Right kidney (tissue), 1 donor: ENCODE results near the gene GNAT1.

Experiments used
- DNase-seq: peaks from one replicate; pipeline ENCODE4 v3.0.0-alpha.2; 2016

GNAT1 gene

GRCh38 chr3:50162034-50162883 is 29.2 kb upstream of the GNAT1 start:
- DNase-seq, result no peak

DNA sequence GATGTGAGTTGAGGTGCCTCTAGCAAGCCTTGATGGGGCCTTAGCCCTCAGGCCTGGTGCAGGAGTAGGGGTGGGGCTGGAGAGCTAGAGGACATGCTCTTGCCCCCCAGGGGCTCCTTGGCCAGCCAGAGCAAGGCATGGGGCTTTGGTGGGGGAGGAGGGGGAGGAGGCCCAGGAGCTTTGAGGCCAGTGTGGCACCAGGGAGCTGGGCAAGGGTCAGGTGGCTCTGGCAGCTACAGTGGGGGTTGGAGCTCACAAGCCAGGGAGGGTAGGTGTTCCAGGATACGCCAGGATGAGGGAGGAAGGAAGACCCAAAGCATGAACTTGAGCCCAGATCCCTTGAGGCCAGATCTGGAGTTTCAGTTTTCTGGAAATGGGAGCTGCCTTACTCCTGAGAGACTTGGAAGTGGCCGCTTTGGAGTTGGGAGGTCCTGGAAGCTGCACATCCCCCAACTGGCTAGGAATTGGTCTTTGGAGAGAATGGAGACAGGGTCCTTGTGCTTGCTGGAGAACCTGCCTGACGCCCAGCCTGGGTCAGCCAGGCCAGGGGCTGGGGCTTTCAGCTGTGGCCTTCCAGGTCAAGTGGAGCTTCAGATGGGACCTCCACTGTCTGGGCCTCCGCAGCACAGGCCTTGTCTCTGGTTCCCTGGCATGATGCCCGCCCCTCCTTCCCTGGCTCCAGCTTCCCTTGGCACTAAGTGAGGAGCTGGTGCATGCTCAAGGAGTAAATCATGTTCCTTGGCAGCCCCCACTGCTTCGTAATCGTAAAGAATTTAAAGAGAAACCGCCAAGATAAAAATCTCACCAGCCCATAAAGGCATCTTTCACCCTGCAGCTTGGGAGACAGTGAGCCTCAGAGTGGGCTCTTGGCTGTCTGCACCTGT is 27.6 kb upstream of the GNAT1 start:
- DNase-seq, result peak; percentile 15

- no peak for DNase-seq
Measured at GRCh38 chr3:50164481-50164880, 26.9 kb upstream of the GNAT1 start.

- DNase-seq, result peak; percentile 28
Measured at GRCh38 chr3:50164984-50165909, 26.2 kb upstream of the GNAT1 start.

DNA sequence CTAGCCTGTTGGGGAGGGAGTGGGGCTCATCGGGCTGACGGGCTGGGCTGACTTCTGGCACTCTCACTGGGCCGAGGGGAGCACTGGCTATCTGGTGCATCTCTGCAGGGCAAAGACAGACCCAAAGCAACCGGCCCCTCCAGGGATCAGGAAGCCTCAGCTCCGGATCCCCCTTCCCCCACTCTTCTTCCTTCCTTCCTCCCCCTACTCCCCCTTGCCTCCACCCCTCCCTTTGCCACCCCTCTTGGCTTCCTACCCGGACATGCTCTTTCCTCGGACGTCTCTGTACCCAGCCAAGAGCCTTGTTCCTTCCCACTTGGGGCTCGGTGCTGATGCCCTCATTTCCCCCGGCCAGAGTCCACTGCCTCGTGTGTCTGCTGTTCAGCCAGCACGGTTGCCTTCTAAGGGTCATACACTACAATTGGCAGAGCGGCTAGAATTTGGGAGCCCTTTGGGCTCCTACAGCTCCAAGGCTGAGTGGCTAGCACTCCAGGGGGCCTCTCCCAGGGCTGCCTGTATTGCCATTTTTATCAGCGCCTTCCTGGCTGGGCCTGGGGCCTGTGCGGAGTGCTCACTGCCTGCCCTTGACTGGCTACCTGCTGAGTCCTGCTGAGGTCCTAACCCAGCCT is 25.4 kb upstream of the GNAT1 start:
- peak; percentile 73 for DNase-seq

DNA sequence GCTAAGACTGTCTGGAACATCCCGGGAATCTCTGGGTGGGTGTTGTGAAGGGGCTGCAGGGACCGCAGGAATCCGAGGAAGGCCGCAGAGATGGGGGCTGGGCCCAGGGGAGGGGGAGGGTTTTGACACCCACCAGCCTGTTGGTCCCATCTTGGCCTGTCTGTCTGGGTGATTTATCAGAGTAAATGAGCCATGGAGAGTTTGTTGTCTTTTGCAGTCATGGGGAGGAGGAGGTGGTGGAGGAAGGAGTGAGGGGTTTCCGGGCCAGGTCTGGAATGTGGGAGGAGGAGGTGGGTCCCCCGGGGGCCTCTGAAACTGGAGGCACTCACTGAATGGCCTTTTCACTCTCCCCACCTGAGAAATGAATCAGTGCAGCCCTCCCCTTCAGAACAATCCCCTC is 24.8 kb upstream of the GNAT1 start:
- DNase-seq, result peak; percentile 75

DNA sequence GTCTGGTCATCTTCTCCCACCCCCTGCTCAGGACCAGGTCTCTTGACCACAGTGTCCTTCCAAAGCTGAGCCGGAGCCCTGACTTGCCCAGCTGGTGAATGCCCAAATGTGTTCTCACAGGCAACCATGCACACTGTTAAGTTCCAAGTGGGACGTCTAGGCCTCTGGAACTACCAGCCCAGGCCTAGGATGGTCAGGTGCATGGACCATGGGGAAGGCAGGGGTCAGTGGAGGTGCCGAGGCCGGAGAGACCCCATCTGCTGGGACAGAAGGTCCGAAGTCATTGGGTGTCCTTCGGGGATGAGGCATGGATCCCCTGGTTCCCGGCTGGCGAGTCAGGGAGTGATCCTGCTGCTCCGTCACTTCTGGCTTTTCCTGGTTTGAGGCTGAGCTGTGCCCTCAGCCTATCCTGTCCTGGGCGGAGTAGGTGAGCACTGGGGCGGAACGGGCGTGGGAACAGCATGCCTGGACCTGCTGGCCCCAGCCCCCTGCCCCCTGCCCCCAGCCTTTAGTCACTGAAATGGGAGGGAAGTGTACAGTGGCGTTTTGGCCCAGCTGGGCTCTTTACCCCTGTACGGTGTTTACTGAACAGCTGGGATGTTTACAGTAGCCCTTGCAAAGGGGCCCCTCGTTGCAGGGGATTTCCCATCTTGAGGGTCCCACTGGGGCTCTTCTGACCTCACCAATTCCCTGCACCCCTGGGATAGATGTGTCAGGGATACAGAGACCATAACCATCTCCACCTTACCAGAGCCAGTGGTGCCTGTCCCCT is 24.2 kb upstream of the GNAT1 start:
- DNase-seq, result no peak

- DNase-seq, result no peak
Measured at GRCh38 chr3:50167841-50168209, 23.6 kb upstream of the GNAT1 start.

DNA sequence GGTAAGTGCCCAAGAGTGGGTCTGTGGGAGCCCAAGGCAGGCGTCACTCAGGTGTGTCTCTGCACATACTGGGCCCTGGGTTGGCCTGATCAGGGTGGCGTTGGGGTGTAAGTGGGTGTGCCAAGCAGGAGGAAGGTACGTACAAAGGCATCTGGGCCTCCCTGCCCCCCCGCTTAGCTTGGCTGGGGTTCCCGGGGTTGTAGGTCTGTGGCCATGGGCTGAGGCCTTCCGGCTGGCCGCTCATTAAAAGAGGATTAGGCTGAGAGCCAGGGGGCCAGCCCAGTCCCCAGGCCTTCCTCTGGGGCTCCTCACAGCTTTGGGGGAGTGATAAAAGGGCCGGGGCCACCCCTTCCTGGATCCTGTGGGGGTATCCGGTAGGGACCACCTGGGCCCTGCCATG is 23.0 kb upstream of the GNAT1 start:
- DNase-seq, result no peak

- no peak for DNase-seq
Measured at GRCh38 chr3:50168791-50169190, 22.6 kb upstream of the GNAT1 start.

- DNase-seq, result no peak
Measured at GRCh38 chr3:50169232-50169832, 22.1 kb upstream of the GNAT1 start.

DNA sequence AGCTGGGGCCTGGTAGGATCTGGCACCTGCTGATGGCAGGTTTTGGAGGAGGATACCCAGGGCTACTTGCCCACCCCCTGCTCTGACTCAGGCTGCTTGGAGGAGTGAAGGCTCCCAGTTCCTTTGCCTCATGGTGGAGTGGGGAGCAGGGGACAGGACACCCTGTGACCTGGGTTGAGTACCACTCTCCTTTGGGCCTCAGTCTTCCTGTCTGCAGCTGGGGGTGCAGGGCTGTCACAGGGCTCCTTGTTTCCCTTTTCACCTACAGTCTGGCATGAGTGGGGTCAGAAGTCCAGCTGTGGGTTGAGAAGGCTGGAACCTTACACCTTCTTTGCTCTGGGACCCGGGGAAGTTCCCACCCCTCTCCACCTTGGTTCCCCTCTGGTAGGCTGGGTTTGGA is 21.6 kb upstream of the GNAT1 start:
- no peak for DNase-seq

GRCh38 chr3:50170689-50171088 is 20.7 kb upstream of the GNAT1 start:
- no peak for DNase-seq

DNA sequence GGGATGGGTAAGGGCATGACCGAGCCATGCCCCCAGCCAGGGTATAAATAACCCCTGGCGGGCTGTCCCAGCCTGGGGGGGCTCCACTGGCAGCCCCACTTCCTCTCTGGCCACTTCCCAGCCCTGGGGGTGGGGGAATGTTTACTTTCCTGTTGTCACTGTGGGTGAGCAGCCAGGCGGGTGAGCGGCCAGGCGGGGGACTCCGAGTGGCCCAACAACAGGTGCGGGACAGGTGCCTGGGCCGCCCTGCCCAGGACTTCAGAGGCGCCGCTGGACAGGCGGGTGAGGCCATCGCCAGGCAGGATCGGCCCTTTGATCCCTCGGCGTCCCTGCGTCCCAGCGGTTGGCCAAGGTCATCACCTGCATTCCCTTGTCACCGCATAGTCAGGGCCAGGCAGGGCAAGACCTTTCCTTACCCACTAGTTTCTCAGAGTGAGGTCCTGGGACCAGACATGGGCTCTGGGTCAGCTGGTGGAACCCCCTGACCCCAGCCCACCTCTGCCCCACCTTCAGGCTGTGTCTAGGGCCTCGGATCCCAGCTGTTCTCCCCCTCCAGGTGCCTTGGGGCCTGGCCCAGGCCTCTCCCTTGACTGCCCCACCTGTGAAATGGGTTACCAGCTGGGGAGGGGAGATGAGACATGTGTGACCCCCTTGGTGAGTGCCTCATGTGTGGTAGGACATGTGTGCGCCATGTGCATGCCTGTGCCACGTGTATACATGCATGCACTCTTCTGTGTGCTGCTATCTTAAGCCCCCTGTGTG is 19.7 kb upstream of the GNAT1 start:
- DNase-seq, result no peak

GRCh38 chr3:50172626-50173220 is 18.7 kb upstream of the GNAT1 start:
- no peak for DNase-seq

GRCh38 chr3:50173685-50174516 is 17.5 kb upstream of the GNAT1 start:
- no peak for DNase-seq

DNA sequence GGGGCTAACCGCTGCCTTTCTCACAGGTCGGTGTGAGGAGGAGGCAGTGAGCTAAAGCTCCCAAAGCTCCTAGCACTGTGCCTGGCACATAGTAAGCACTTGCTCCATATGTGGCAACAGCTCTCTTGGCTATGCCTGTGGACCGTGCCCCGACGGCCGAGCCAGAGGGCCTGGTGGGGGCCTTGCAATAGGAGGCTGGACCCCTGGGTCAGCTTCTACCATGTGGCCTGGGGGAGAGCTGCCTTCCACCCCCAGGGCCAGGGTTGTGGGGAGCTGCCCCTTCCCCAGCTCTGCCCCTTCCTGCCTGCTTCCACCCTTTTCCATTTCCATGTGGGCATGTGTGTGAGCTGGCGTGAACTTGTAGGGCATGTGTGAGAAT is 16.9 kb upstream of the GNAT1 start:
- DNase-seq, result no peak

GRCh38 chr3:50174947-50175524 is 16.4 kb upstream of the GNAT1 start:
- DNase-seq, result no peak
